Mesodermal cell (in vitro differentiated cells): ENCODE data around the gene KCTD11.
"Not testable (repeated sequence)": the region's sequence is repeated elsewhere in the genome, so short reads cannot be mapped to it uniquely, and the experiment has no call there.

ENCODE experiments used
- H3K27ac ChIP-seq: 2 replicates; pipeline ENCODE4 v1.7.0; 2013; ENCODE audit warnings: mild to moderate bottlenecking, low read depth, low read length, moderate library complexity; ENCODE audit not compliant: severe bottlenecking
- H3K36me3 ChIP-seq: 2 replicates; pipeline ENCODE4 v1.7.1; 2013; ENCODE audit warnings: mild to moderate bottlenecking, low read length, moderate library complexity; ENCODE audit not compliant: control insufficient read depth, insufficient read depth
- H3K4me1 ChIP-seq: one replicate; pipeline ENCODE4 v1.7.1; 2013; ENCODE audit warnings: mild to moderate bottlenecking, low read length; ENCODE audit not compliant: insufficient read depth, control insufficient read depth, poor library complexity, severe bottlenecking
- H3K4me3 ChIP-seq: 2 replicates; pipeline ENCODE4 v1.7.0; 2013; ENCODE audit warnings: low read length, control low read depth, mild to moderate bottlenecking; ENCODE audit not compliant: insufficient read depth, poor library complexity, severe bottlenecking; ENCODE audit errors: extremely low read depth
- H3K9me3 ChIP-seq: 2 replicates; pipeline ENCODE4 v1.7.1; 2013; ENCODE audit warnings: mild to moderate bottlenecking, low read length, moderate library complexity; ENCODE audit not compliant: control insufficient read depth
- WGBS, 2 experiments: methylation state at CpG; one replicate each; pipeline ENCODE4 v1.1.5; 2013; ENCODE audit warnings: missing lambda C conversion rate in 2 of 2; ENCODE audit not compliant: insufficient coverage in 2 of 2; 5-methylcytosine and 5-hydroxymethylcytosine counted together

KCTD11 gene

DNA sequence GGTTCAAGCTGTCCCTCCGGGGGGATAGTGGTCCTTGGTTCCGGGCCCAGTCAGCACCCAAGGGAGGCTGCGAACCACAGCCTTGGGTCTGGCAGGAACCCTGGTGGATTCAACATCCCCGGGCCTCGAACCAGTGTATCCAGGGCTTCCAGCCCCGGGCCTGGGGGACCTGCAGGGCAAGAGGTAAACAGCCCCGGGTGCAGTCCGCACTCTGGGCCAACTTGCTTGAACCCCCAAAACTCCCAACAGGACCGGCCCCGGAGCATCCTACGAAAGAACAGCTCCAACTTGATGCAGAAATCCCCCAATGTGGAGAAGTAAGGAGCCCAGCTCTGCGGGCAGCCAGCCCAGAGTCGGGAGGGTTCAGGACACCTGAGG, 21.3 kb upstream of the KCTD11 start:
- Histone ChIP-seq H3K27ac (peak overlapping the region; percentile 89), H3K36me3 (peaks cover 17% of the 10 kb centered on the region)
- 78 to 81% methylated on average over 9 to 11 of the region's 13 CpGs for WGBS, 2 experiments

GRCh38 chr17:7332111-7332510, 19.9 kb upstream of the KCTD11 start:
- no peak overlapping the region for H3K27ac ChIP-seq
- H3K9me3 ChIP-seq: no peaks in the 10 kb centered on the region
- 49 to 60% methylated on average over 4 to 7 of the region's 7 CpGs for WGBS, 2 experiments
- H3K4me1 ChIP-seq: peaks cover 6% of the 10 kb centered on the region
- H3K36me3 ChIP-seq: peaks cover 2% of the 10 kb centered on the region
- no peak overlapping the region for H3K4me3 ChIP-seq

More for the DNA sequence above, 21.3 kb upstream of the KCTD11 start:
- Histone ChIP-seq H3K4me1 (no peaks in the 10 kb centered on the region), H3K9me3 (no peaks in the 10 kb centered on the region), H3K4me3 (peak overlapping the region; percentile 88)

- H3K36me3 ChIP-seq, H3K4me1 ChIP-seq, H3K27ac ChIP-seq, H3K9me3 ChIP-seq, H3K4me3 ChIP-seq: not testable (repeated sequence)
- WGBS, 2 experiments: 78 to 82% methylated on average over 6 to 10 of the region's 14 CpGs
Observed at GRCh38 chr17:7332600-7333069, 19.3 kb upstream of the KCTD11 start.

GRCh38 chr17:7334938-7335538, 16.9 kb upstream of the KCTD11 start:
- Histone ChIP-seq H3K4me3 (no peak overlapping the region), H3K9me3 (no peaks in the 10 kb centered on the region), H3K36me3 (no peaks in the 10 kb centered on the region), H3K27ac (no peak overlapping the region), H3K4me1 (peaks cover 6% of the 10 kb centered on the region)
- 79 to 89% methylated on average over 1 to 3 of the region's 3 CpGs for WGBS, 2 experiments

DNA sequence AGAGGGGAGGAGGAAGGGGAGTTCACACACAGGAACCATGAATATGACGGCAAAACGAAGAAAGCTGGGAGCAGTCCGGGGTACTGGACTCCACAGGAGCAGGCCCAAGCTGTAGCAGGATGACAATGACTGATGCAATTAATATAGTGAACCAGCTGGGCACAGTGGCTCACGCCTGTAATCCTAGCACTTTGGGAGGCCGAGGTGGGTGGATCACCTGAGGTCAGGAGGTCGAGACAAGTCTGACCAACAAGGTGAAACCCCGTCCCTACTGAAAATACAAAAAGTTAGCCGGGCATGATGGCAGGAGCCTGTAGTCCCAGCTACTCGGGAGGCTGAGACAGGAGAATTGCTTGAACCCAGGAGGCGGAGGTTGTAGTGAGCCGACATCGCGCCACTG, 16.2 kb upstream of the KCTD11 start:
- 93 to 96% methylated on average over 13 of the region's 13 CpGs for WGBS, 2 experiments
- not testable (repeated sequence) for H3K9me3 ChIP-seq, H3K36me3 ChIP-seq, H3K27ac ChIP-seq, H3K4me1 ChIP-seq, H3K4me3 ChIP-seq

GRCh38 chr17:7336240-7337175, 15.5 kb upstream of the KCTD11 start, which contains the start of gene ACAP1:
ACAP1 (plus strand) TSS chr17:7336529; CDS start chr17:7336735, 206 bp downstream.
- Histone ChIP-seq H3K9me3 (no peaks in the 10 kb centered on the region), H3K4me1 (peaks cover 6% of the 10 kb centered on the region), H3K27ac (no peak within 1 kb of the TSS), H3K4me3 (no peak within 1 kb of the TSS), H3K36me3 (no peaks in the 10 kb centered on the region)
- 51 to 77% methylated on average over 6 to 7 of the region's 17 CpGs for WGBS, 2 experiments

- not testable (repeated sequence) for H3K27ac ChIP-seq, H3K36me3 ChIP-seq, H3K9me3 ChIP-seq, H3K4me3 ChIP-seq, H3K4me1 ChIP-seq
- 81 to 90% methylated on average over 6 to 7 of the region's 7 CpGs for WGBS, 2 experiments
Observed at GRCh38 chr17:7337600-7337999, 14.4 kb upstream of the KCTD11 start.

GRCh38 chr17:7340179-7340578, 11.8 kb upstream of the KCTD11 start:
- Histone ChIP-seq H3K4me3 (no peak overlapping the region), H3K27ac (no peak overlapping the region)
- 89 to 100% methylated on average over 1 of the region's 2 CpGs for WGBS, 2 experiments

GRCh38 chr17:7341842-7342241, 10.1 kb upstream of the KCTD11 start:
- Histone ChIP-seq H3K36me3 (no peaks in the 10 kb centered on the region), H3K4me3 (no peak overlapping the region), H3K9me3 (no peaks in the 10 kb centered on the region), H3K4me1 (peaks cover 2% of the 10 kb centered on the region), H3K27ac (no peak overlapping the region)
- WGBS, 2 experiments: 98% methylated on average over 7 to 13 of the region's 13 CpGs

More at GRCh38 chr17:7340179-7340578, 11.8 kb upstream of the KCTD11 start:
- Histone ChIP-seq H3K4me1 (peaks cover 6% of the 10 kb centered on the region), H3K9me3 (no peaks in the 10 kb centered on the region), H3K36me3 (no peaks in the 10 kb centered on the region)

DNA sequence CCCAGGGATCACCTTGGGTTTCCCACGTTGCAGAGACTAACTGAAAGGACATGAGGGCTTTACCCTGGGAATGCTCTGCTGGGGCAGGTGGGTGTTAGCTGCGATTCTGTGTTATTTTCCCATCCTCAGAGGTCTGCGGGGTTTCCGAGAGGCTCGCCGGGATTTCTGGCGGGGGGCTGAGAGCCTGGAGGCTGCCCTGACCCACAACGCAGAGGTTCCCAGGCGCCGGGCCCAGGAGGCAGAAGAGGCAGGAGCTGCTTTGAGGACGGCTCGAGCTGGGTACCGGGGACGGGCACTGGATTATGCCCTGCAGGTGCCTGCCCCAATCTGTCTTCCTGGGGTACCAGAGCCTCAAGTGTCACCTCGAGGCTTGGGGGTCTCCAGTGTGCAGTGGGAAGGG, 8.7 kb upstream of the KCTD11 start:
- Histone ChIP-seq H3K27ac (no peak overlapping the region), H3K36me3 (no peaks in the 10 kb centered on the region), H3K4me3 (no peak overlapping the region), H3K4me1 (no peaks in the 10 kb centered on the region), H3K9me3 (no peaks in the 10 kb centered on the region)
- WGBS, 2 experiments: 87 to 90% methylated on average over 15 of the region's 15 CpGs
